IPS-18a (cell line): ENCODE results near the gene NXN.

ENCODE experiments used
- H3K27ac ChIP-seq: one replicate; pipeline ENCODE4 v1.5.1; 2013; ENCODE audit warnings: low read length
- H3K27me3 ChIP-seq: one replicate; pipeline ENCODE4 v1.6.1; 2013; ENCODE audit warnings: mild to moderate bottlenecking, low read length; ENCODE audit not compliant: control insufficient read depth, insufficient read depth
- H3K36me3 ChIP-seq: one replicate; pipeline ENCODE4 v1.6.1; 2013; ENCODE audit warnings: low read depth, low read length; ENCODE audit not compliant: control insufficient read depth
- H3K4me1 ChIP-seq: one replicate; pipeline ENCODE4 v1.6.1; 2013; ENCODE audit warnings: low read depth, low read length; ENCODE audit not compliant: control insufficient read depth
- H3K4me3 ChIP-seq: one replicate; pipeline ENCODE4 v1.5.1; 2013; ENCODE audit warnings: low read length
- H3K9ac ChIP-seq: one replicate; pipeline ENCODE4 v1.6.1; 2013; ENCODE audit warnings: mild to moderate bottlenecking, low read length, moderate library complexity
- H3K9me3 ChIP-seq: one replicate; pipeline ENCODE4 v1.6.1; 2013; ENCODE audit warnings: low read depth, low read length; ENCODE audit not compliant: control insufficient read depth

Gene NXN

GRCh38 chr17:992933-993332 is 13.4 kb upstream of the NXN start:
- H3K4me3 ChIP-seq, result no peak overlapping the region
- H3K27ac ChIP-seq, result no peak overlapping the region
- no peaks in the 10 kb centered on the region for H3K36me3 ChIP-seq
- no peak overlapping the region for H3K9ac ChIP-seq
- no peaks in the 10 kb centered on the region for H3K9me3 ChIP-seq
- H3K27me3 ChIP-seq, result peaks cover 4% of the 10 kb centered on the region
- H3K4me1 ChIP-seq, result no peaks in the 10 kb centered on the region

- Histone ChIP-seq H3K27me3 (no peaks in the 10 kb centered on the region), H3K27ac (no peak overlapping the region), H3K9me3 (no peaks in the 10 kb centered on the region), H3K36me3 (no peaks in the 10 kb centered on the region), H3K4me3 (no peak overlapping the region), H3K4me1 (no peaks in the 10 kb centered on the region), H3K9ac (no peak overlapping the region)
Measured at GRCh38 chr17:988561-988960, 9.0 kb upstream of the NXN start.

GRCh38 chr17:987931-988330 is 8.4 kb upstream of the NXN start:
- H3K36me3 ChIP-seq, result no peaks in the 10 kb centered on the region
- H3K27me3 ChIP-seq, result no peaks in the 10 kb centered on the region
- no peak overlapping the region for H3K27ac ChIP-seq
- no peaks in the 10 kb centered on the region for H3K4me1 ChIP-seq
- no peak overlapping the region for H3K9ac ChIP-seq
- no peak overlapping the region for H3K4me3 ChIP-seq
- H3K9me3 ChIP-seq, result no peaks in the 10 kb centered on the region

DNA sequence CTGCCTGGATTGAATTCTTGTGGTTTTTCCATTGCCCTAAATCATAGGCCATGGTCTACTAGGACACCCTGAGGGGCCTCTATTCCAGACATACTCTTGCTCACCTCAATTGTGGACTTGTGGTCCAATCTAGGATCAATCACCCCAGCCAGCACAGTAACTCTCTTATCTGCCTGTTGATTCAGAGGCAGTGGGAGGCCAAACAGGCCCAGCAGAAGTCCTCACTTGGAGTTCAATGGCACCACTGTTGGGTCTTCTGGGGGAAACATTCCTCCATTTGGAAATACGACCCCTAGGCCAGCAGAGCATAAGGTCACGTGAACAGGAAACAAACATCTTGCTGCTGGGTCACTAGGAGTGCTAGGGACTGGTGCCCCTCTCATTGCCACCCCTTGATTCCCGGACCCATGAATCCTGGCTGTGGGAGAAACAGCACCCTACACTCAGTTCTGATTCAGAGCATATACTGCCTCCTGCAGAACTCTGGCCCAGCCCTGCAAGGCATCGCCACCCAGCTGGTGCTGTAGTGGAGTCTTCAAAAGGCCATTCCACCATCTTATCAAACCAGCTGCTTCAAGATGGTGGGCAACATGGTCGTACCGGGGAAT is 6.8 kb upstream of the NXN start:
- Histone ChIP-seq H3K9me3 (no peaks in the 10 kb centered on the region), H3K9ac (no peak overlapping the region), H3K36me3 (no peaks in the 10 kb centered on the region), H3K27ac (no peak overlapping the region), H3K4me1 (no peaks in the 10 kb centered on the region), H3K4me3 (no peak overlapping the region), H3K27me3 (no peaks in the 10 kb centered on the region)

GRCh38 chr17:983921-984320 is 4.3 kb upstream of the NXN start:
- no peaks in the 10 kb centered on the region for H3K36me3 ChIP-seq
- H3K27me3 ChIP-seq, result no peaks in the 10 kb centered on the region
- H3K4me1 ChIP-seq, result no peaks in the 10 kb centered on the region
- no peak overlapping the region for H3K4me3 ChIP-seq
- no peaks in the 10 kb centered on the region for H3K9me3 ChIP-seq
- H3K9ac ChIP-seq, result no peak overlapping the region
- H3K27ac ChIP-seq, result no peak overlapping the region

DNA sequence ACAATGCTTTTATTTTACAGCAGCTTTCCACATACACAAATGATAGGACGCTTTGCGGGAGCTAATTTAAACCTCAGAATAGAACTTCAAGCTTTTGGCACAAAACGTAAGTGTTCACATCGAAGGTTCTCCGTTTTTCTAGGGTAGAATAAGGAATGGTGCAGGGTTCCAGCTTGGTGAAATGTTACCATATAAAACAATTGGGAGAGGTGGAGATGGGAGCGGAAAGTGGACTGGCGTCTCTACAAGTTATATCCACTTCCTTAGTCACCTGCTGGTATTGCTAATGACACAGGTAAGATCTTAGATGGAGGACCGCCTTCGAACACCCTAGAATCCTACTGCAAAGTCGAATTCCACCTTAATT is 1.7 kb upstream of the NXN start:
- Histone ChIP-seq H3K27me3 (no peaks in the 10 kb centered on the region), H3K9me3 (no peaks in the 10 kb centered on the region), H3K36me3 (no peaks in the 10 kb centered on the region), H3K4me3 (no peak overlapping the region), H3K4me1 (peaks cover 14% of the 10 kb centered on the region), H3K9ac (no peak overlapping the region), H3K27ac (no peak overlapping the region)

DNA sequence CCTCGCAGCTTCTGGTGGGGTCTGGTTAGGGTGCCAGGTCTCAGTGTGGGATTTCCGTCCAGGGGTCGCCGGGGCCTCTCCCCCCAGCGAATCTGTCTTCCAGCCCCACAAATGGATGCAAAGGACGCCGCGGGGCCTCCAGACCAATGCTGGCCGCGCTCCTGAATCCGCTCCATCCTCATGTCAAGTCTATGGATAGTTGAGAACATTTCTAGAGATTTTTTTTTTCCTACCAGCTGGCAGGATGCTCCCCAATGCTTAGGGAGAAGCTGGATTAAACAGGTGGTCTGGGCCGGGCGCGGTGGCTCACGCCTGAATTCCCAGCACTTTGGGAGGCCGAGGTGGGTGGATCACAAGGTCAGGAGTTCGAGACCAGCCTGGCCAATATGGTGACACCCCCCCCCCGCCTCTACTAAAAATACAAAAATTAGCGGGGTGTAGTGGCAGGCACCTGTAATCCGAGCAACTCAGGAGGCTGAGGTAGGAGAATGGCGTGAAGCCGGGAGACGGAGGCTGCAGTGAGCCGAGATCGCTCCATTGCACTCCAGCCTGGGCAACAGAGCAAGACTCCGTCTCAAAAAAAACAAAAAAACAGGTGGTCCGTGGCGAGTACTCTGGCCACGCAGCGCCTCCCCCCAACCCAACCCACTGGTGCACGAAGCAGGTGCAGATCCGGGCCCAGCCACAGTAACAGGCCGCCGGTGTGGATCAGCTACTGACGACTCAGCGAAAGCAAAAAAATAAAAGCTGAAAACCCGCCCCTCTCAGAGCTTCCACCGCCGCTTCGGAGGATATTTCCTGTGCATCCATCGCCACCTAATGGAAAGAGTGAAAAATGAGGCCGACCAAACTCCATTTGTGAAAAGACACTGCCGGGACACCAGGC is 1.1 kb upstream of the NXN start:
- Histone ChIP-seq H3K9ac (peak overlapping the region; percentile 48), H3K27ac (no peak overlapping the region), H3K27me3 (no peaks in the 10 kb centered on the region), H3K9me3 (no peaks in the 10 kb centered on the region), H3K36me3 (no peaks in the 10 kb centered on the region), H3K4me1 (peaks cover 21% of the 10 kb centered on the region), H3K4me3 (peak overlapping the region; percentile 61)

DNA sequence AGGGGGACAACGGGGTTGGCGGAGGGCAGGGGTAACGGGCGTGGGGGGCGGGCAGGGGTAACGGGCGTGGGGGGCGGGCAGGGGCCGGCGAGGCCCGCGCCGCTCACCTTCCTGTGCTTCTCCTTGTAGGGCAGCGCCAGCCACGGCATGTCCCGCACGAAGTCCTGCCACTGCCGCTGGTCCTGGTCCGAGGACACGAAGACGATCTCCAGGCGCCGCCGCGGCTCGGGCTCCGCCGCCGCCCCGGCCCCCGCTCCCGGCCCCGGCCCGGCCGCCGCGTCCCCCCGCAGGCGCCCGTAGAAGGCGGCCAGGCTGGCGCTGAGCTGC is 401 bp downstream of the NXN start:
- Histone ChIP-seq H3K27me3 (no peaks in the 10 kb centered on the region), H3K9me3 (no peaks in the 10 kb centered on the region), H3K9ac (no peak overlapping the region), H3K4me1 (peaks cover 26% of the 10 kb centered on the region), H3K27ac (no peak overlapping the region), H3K4me3 (peak overlapping the region; percentile 53), H3K36me3 (no peaks in the 10 kb centered on the region)

GRCh38 chr17:978103-979093 is 1.2 kb downstream of the NXN start:
- H3K9me3 ChIP-seq, result no peaks in the 10 kb centered on the region
- H3K27me3 ChIP-seq, result no peaks in the 10 kb centered on the region
- peaks cover 26% of the 10 kb centered on the region for H3K4me1 ChIP-seq
- H3K36me3 ChIP-seq, result no peaks in the 10 kb centered on the region
- no peak overlapping the region for H3K27ac ChIP-seq
- peak overlapping the region; percentile 68 for H3K9ac ChIP-seq
- H3K4me3 ChIP-seq, result peak overlapping the region; percentile 70

GRCh38 chr17:977166-977565 is 2.4 kb downstream of the NXN start:
- Histone ChIP-seq H3K4me1 (peaks cover 30% of the 10 kb centered on the region), H3K36me3 (no peaks in the 10 kb centered on the region), H3K27me3 (no peaks in the 10 kb centered on the region), H3K9me3 (no peaks in the 10 kb centered on the region), H3K27ac (no peak overlapping the region), H3K4me3 (peak overlapping the region; percentile 70), H3K9ac (peak overlapping the region; percentile 68)

DNA sequence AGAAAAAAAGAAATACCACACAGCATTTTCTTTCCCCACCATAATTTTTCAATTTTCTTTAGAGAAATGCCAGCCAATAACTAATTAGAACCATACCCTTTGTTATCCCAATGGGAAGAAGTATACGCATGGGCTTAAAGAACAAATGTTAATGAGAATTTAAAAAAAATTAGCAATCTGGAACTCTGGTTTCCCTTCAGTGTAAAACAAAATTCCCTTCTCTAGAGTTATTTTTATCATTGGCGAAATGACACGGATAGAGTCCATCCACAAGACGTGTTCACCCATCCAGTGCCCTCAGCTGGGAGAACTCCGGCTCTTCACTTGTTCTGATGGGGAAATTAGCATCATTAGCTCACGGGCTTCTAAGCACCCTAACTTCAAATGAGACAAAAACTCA is 3.3 kb downstream of the NXN start:
- H3K4me1 ChIP-seq, result peaks cover 30% of the 10 kb centered on the region

More for the DNA sequence above, 3.3 kb downstream of the NXN start:
- no peak overlapping the region for H3K27ac ChIP-seq
- H3K36me3 ChIP-seq, result no peaks in the 10 kb centered on the region
- H3K4me3 ChIP-seq, result no peak overlapping the region
- no peaks in the 10 kb centered on the region for H3K27me3 ChIP-seq
- no peaks in the 10 kb centered on the region for H3K9me3 ChIP-seq
- no peak overlapping the region for H3K9ac ChIP-seq
